ENCODE measurements around the gene RCBTB1.

GRCh38 chr13:49561062-49561410, 24.3 kb downstream of the RCBTB1 start:
- TF ChIP-seq CTCF (conservative IDR thresholded peaks at IDR 0.05) (no peak), ZFX (IDR thresholded peaks at IDR 0.05) (no peak)

Data from C4-2B (cell line).